ENCODE results near the gene ANO7. TPM values are rescaled to one million over a fixed set of nuclear protein-coding genes. Genes with fewer than 3 reads are reported as not detected.

ANO7 gene
- total and polyA plus RNA-seq, 4 donors = 0.71 to 1.1 (median 0.86) TPM

DNA sequence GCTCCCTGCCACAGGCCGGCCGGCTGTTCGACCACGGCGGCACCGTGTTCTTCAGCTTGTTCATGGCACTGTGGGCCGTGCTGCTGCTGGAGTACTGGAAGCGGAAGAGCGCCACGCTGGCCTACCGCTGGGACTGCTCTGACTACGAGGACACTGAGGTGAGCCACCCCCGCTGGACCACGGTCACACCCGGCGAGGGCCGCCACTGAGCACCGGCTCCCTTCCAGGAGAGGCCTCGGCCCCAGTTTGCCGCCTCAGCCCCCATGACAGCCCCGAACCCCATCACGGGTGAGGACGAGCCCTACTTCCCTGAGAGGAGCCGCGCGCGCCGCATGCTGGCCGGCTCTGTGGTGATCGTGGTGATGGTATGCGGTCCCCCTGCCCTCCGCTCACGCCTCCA lies 20.8 kb downstream of the ANO7 start:
- no peaks in the 10 kb centered on the region for H3K27me3 ChIP-seq (ENCODE audit: control insufficient read depth in 3 of 3, insufficient read depth in 3 of 3, low read length in 2 of 3)
- no peaks in the 10 kb centered on the region for H3K4me1 ChIP-seq (ENCODE audit: control insufficient read depth in 5 of 5, insufficient read depth in 5 of 5, low read length in 5 of 5)
- no peak overlapping the region for H3K4me3 ChIP-seq
- DNase-seq = no peak
- no peak overlapping the region for H3K27ac ChIP-seq (ENCODE audit: low read depth in 1 of 2, low read length in 1 of 2)
- H3K36me3 ChIP-seq (ENCODE audit: control insufficient read depth in 4 of 4, insufficient read depth in 4 of 4, low read length in 4 of 4) = no peaks in the 10 kb centered on the region
- no peak overlapping the region for H3K9ac ChIP-seq (ENCODE audit: insufficient read depth in 1 of 2, low read length in 2 of 2)
- TF ChIP-seq, protein P1, sequence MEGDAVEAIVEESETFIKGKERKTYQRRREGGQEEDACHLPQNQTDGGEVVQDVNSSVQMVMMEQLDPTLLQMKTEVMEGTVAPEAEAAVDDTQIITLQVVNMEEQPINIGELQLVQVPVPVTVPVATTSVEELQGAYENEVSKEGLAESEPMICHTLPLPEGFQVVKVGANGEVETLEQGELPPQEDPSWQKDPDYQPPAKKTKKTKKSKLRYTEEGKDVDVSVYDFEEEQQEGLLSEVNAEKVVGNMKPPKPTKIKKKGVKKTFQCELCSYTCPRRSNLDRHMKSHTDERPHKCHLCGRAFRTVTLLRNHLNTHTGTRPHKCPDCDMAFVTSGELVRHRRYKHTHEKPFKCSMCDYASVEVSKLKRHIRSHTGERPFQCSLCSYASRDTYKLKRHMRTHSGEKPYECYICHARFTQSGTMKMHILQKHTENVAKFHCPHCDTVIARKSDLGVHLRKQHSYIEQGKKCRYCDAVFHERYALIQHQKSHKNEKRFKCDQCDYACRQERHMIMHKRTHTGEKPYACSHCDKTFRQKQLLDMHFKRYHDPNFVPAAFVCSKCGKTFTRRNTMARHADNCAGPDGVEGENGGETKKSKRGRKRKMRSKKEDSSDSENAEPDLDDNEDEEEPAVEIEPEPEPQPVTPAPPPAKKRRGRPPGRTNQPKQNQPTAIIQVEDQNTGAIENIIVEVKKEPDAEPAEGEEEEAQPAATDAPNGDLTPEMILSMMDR (IDR thresholded peaks at IDR 0.05; ENCODE audit: control extremely low read depth, extremely low read depth) = no peak
- WGBS, 2 donors = 84 to 94% methylated on average over 28 to 33 of the region's 33 CpGs
- no peak for ATAC-seq (ENCODE audit: insufficient read depth, low FRiP score)
- no peaks in the 10 kb centered on the region for H3K9me3 ChIP-seq (ENCODE audit: control insufficient read depth in 4 of 4, insufficient read depth in 3 of 4, low read length in 3 of 4)

DNA sequence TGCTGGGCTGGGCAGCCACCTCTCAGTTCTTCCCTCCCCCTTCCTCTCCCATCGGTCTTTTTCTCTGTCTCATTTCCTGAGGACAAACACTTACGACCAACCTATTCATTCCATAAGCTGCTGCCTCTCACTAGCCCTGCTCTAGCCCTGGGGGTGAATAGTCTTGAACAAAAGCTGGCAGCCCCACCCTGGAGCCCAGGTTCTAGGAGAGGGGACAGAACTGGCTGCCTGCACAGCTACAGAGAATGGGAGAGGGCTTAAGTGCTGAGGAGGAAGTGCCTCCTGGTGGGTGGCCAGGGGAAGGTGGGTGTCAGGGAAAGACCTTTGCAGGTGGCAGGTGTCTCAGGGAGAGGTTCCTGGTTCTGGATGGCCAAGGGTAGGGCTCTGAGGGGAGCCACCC lies 22.8 kb downstream of the ANO7 start:
- TF ChIP-seq, protein P1 (IDR thresholded peaks at IDR 0.05; ENCODE audit: control extremely low read depth, extremely low read depth) = no peak
- no peak for ATAC-seq (ENCODE audit: insufficient read depth, low FRiP score)
- no peak for DNase-seq
- Histone ChIP-seq H3K4me3 (no peak overlapping the region), H3K27me3 (ENCODE audit: control insufficient read depth in 3 of 3, insufficient read depth in 3 of 3, low read length in 2 of 3) (no peaks in the 10 kb centered on the region), H3K9ac (ENCODE audit: insufficient read depth in 1 of 2, low read length in 2 of 2) (no peak overlapping the region), H3K36me3 (ENCODE audit: control insufficient read depth in 4 of 4, insufficient read depth in 4 of 4, low read length in 4 of 4) (no peaks in the 10 kb centered on the region), H3K9me3 (ENCODE audit: control insufficient read depth in 4 of 4, insufficient read depth in 3 of 4, low read length in 3 of 4) (no peaks in the 10 kb centered on the region), H3K4me1 (ENCODE audit: control insufficient read depth in 5 of 5, insufficient read depth in 5 of 5, low read length in 5 of 5) (peaks cover 0 to 1% (median 0%) of the 10 kb centered on the region in 5 donors), H3K27ac (ENCODE audit: low read depth in 1 of 2, low read length in 1 of 2) (no peak overlapping the region)
- WGBS, 2 donors = 4 to 9% methylated on average over 2 of the region's 2 CpGs

DNA sequence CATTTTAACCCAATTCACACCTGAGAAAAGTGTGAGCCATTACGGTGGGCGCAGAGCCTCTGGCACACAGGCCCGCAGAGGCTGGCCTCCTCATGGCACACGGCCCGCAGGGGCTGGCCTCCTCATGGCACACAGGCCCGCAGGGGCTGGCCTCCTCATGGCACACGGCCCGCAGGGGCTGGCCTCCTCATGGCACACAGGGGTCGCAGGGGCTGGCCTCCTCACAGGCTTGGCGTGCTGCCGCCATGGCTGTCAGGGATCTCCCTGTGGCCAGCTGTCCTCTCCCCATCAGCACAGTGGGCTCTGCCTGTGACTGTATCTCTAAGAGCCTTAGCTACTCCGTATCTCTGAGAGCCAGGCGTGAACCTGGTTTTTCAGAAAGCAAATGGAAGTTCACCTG lies 24.6 kb downstream of the ANO7 start:
- 85 to 87% methylated on average over 13 of the region's 13 CpGs for WGBS, 2 donors
- Histone ChIP-seq H3K27ac (ENCODE audit: low read depth in 1 of 2, low read length in 1 of 2) (no peak overlapping the region), H3K4me1 (ENCODE audit: control insufficient read depth in 5 of 5, insufficient read depth in 5 of 5, low read length in 5 of 5) (peaks cover 0 to 6% (median 0%) of the 10 kb centered on the region in 5 donors), H3K27me3 (ENCODE audit: control insufficient read depth in 3 of 3, insufficient read depth in 3 of 3, low read length in 2 of 3) (no peaks in the 10 kb centered on the region), H3K9ac (ENCODE audit: insufficient read depth in 1 of 2, low read length in 2 of 2) (no peak overlapping the region), H3K36me3 (ENCODE audit: control insufficient read depth in 4 of 4, insufficient read depth in 4 of 4, low read length in 4 of 4) (no peaks in the 10 kb centered on the region), H3K4me3 (no peak overlapping the region), H3K9me3 (ENCODE audit: control insufficient read depth in 4 of 4, insufficient read depth in 3 of 4, low read length in 3 of 4) (no peaks in the 10 kb centered on the region)
- no peak for DNase-seq
- no peak for ATAC-seq (ENCODE audit: insufficient read depth, low FRiP score)
- TF ChIP-seq, protein P1 (IDR thresholded peaks at IDR 0.05; ENCODE audit: control extremely low read depth, extremely low read depth) = no peak

DNA sequence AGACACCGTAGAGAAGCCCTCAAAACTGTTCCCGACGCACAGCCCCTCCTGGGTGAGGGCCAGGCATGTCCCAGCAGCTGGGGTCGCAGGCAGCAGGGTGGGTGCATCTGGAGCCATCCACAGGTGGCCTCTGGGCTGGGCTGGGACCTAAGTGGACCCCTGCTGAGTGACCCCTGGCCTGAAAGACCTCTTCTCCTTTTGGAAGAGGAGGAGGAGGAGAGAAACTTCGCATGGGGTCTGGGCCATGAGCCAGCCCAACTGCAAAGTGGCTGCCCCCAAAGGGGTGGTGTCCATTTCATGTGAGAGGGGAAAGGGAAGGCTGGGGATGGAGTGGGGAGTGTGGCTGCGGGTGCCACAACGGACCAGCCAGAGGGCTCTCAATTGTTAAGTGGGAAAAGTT lies 25.1 kb downstream of the ANO7 start:
- Histone ChIP-seq H3K27me3 (ENCODE audit: control insufficient read depth in 3 of 3, insufficient read depth in 3 of 3, low read length in 2 of 3) (no peaks in the 10 kb centered on the region), H3K4me3 (no peak overlapping the region), H3K4me1 (ENCODE audit: control insufficient read depth in 5 of 5, insufficient read depth in 5 of 5, low read length in 5 of 5) (peaks cover 0 to 6% (median 1%) of the 10 kb centered on the region in 5 donors), H3K9ac (ENCODE audit: insufficient read depth in 1 of 2, low read length in 2 of 2) (no peak overlapping the region), H3K36me3 (ENCODE audit: control insufficient read depth in 4 of 4, insufficient read depth in 4 of 4, low read length in 4 of 4) (no peaks in the 10 kb centered on the region), H3K27ac (ENCODE audit: low read depth in 1 of 2, low read length in 1 of 2) (no peak overlapping the region), H3K9me3 (ENCODE audit: control insufficient read depth in 4 of 4, insufficient read depth in 3 of 4, low read length in 3 of 4) (no peaks in the 10 kb centered on the region)
- WGBS, 2 donors = 70 to 81% methylated on average over 7 of the region's 7 CpGs
- no peak for DNase-seq
- no peak for ATAC-seq (ENCODE audit: insufficient read depth, low FRiP score)
- TF ChIP-seq, protein P1 (IDR thresholded peaks at IDR 0.05; ENCODE audit: control extremely low read depth, extremely low read depth) = no peak

Data from lung (tissue), 12 donors.